Measurements from ENCODE around the gene MRPL22. TPM values are rescaled to one million over a fixed set of nuclear protein-coding genes. Genes with fewer than 3 reads are reported as not detected.

Gene MRPL22
- total RNA-seq, 1 donor from 2014 or later = 49.1 TPM

GRCh38 chr5:154984946-154985516, 44.2 kb downstream of the MRPL22 start:
- Mint-ChIP-seq H3K4me1 (no peaks in the 10 kb centered on the region), H3K36me3 (peaks cover 4% of the 10 kb centered on the region), H3K4me3 (no peak overlapping the region), H3K27ac (no peak overlapping the region), H3K27me3 (ENCODE audit: insufficient read depth, low read depth) (no peaks in the 10 kb centered on the region), H3K9me3 (peaks cover 5% of the 10 kb centered on the region)
- Histone ChIP-seq H3K27ac (no peak overlapping the region), H3K4me3 (no peak overlapping the region), H3F3A (ENCODE audit: low read depth) (no peaks in the 10 kb centered on the region), H3K9me3 (ENCODE audit: low read depth) (no peaks in the 10 kb centered on the region), H4K20me1 (ENCODE audit: low read depth) (no peaks in the 10 kb centered on the region), H2AFZ (replicated peaks) (no peak overlapping the region), H3K9ac (no peak overlapping the region), H3K79me2 (ENCODE audit: low read depth) (no peaks in the 10 kb centered on the region), H3K4me2 (no peak overlapping the region), H3K36me3 (no peaks in the 10 kb centered on the region), H3K4me1 (no peaks in the 10 kb centered on the region), H3K27me3 (no peaks in the 10 kb centered on the region)
- no peak for DNase-seq (ENCODE audit: low spot score)
- TF ChIP-seq EZH2 (IDR thresholded peaks at IDR 0.05) = no peak
- TF ChIP-seq EZH2phosphoT487 (IDR thresholded peaks at IDR 0.05) = no peak
- no peak for TF ChIP-seq CTCF (IDR thresholded peaks at IDR 0.05)

GRCh38 chr5:154986151-154986550, 45.3 kb downstream of the MRPL22 start:
- Mint-ChIP-seq H3K9me3 (peaks cover 4% of the 10 kb centered on the region), H3K36me3 (peaks cover 4% of the 10 kb centered on the region), H3K4me3 (no peak overlapping the region), H3K4me1 (no peaks in the 10 kb centered on the region), H3K27me3 (ENCODE audit: insufficient read depth, low read depth) (no peaks in the 10 kb centered on the region), H3K27ac (no peak overlapping the region)
- no peaks in the 10 kb centered on the region for H3K9me3 ChIP-seq (ENCODE audit: low read depth)
- H3K4me1 ChIP-seq = no peaks in the 10 kb centered on the region
- no peaks in the 10 kb centered on the region for H3K79me2 ChIP-seq (ENCODE audit: low read depth)
- no peak for DNase-seq (ENCODE audit: low spot score)
- no peak overlapping the region for H3K4me3 ChIP-seq
- H3K27me3 ChIP-seq = no peaks in the 10 kb centered on the region
- H3F3A ChIP-seq (ENCODE audit: low read depth) = no peaks in the 10 kb centered on the region
- TF ChIP-seq EZH2 (IDR thresholded peaks at IDR 0.05) (no peak), EZH2phosphoT487 (IDR thresholded peaks at IDR 0.05) (no peak), CTCF (IDR thresholded peaks at IDR 0.05) (no peak)
- no peak overlapping the region for H2AFZ ChIP-seq (replicated peaks)
- no peak overlapping the region for H3K9ac ChIP-seq
- H3K4me2 ChIP-seq = no peak overlapping the region
- no peak overlapping the region for H3K27ac ChIP-seq
- no peaks in the 10 kb centered on the region for H3K36me3 ChIP-seq
- H4K20me1 ChIP-seq (ENCODE audit: low read depth) = no peaks in the 10 kb centered on the region

- no peaks in the 10 kb centered on the region for H3K36me3 ChIP-seq
- no peaks in the 10 kb centered on the region for H3K27me3 ChIP-seq
- no peak overlapping the region for H3K27ac ChIP-seq
- H2AFZ ChIP-seq (replicated peaks) = no peak overlapping the region
- no peak overlapping the region for H3K4me3 Mint-ChIP-seq
- TF ChIP-seq CTCF (IDR thresholded peaks at IDR 0.05) = no peak
- TF ChIP-seq EZH2 (IDR thresholded peaks at IDR 0.05) = no peak
- TF ChIP-seq EZH2phosphoT487 (IDR thresholded peaks at IDR 0.05) = no peak
- H3K79me2 ChIP-seq (ENCODE audit: low read depth) = no peaks in the 10 kb centered on the region
- no peaks in the 10 kb centered on the region for H3K36me3 Mint-ChIP-seq
- no peaks in the 10 kb centered on the region for H4K20me1 ChIP-seq (ENCODE audit: low read depth)
- no peaks in the 10 kb centered on the region for H3K4me1 ChIP-seq
- no peak overlapping the region for H3K27ac Mint-ChIP-seq
- H3K4me2 ChIP-seq = no peak overlapping the region
- no peaks in the 10 kb centered on the region for H3F3A ChIP-seq (ENCODE audit: low read depth)
- H3K4me1 Mint-ChIP-seq = no peaks in the 10 kb centered on the region
- H3K27me3 Mint-ChIP-seq (ENCODE audit: insufficient read depth, low read depth) = no peaks in the 10 kb centered on the region
- DNase-seq (ENCODE audit: low spot score) = no peak
- no peaks in the 10 kb centered on the region for H3K9me3 Mint-ChIP-seq
- no peak overlapping the region for H3K4me3 ChIP-seq
- no peak overlapping the region for H3K9ac ChIP-seq
- no peaks in the 10 kb centered on the region for H3K9me3 ChIP-seq (ENCODE audit: low read depth)
Observed at GRCh38 chr5:154989626-154990025, 48.8 kb downstream of the MRPL22 start.

All from neural progenitor cell (in vitro differentiated cells).